IMR-90 (cell line): Measurements from ENCODE around the gene ARSA. TPM values are rescaled to one million over a fixed set of nuclear protein-coding genes. Genes with fewer than 3 reads are reported as not detected.

ENCODE experiments used
- ATAC-seq: fragments of 200-7000 bp; cut with Tn5 transposase; 2 replicates; pipeline ENCODE4 v1.9.1; 2020; ENCODE audit warnings: low read depth, mild to moderate bottlenecking, moderate library complexity
- BruUV-seq: library from RNA; stranded (reverse); fragments of 400-500 nt; replicated peaks from 2 replicates; lab custom pipeline; 2021; lab: Mats Ljungman, UMichigan
- CTCF ChIA-PET: fragments of 300-600 bp; formaldehyde crosslinking; extraction: SDS; loops from one replicate; lab custom pipeline; 2021; ENCODE audit warnings: antibody characterized with exemption; lab: Yijun Ruan, JAX
- POLR2A ChIA-PET: fragments of 300-600 bp; sonication (Branson Sonifier 250); formaldehyde crosslinking; loops from one replicate; lab custom pipeline; 2022; ENCODE audit warnings: antibody characterized with exemption; ENCODE audit not compliant: unreplicated experiment; lab: Charles Lee
- DNase-seq: peaks from one replicate; pipeline ENCODE4 v3.0.0; 2013
- H2AFZ ChIP-seq: replicated peaks from 2 replicates; pipeline ENCODE3; 2013; ENCODE audit warnings: low read length, mild to moderate bottlenecking; ENCODE audit not compliant: poor library complexity
- H2AK5ac ChIP-seq: 2 replicates; pipeline ENCODE4 v1.6.1; 2013; ENCODE audit warnings: low read depth, low read length, inconsistent platforms
- H2AK9ac ChIP-seq: replicated peaks from 2 replicates; pipeline ENCODE3; 2013; ENCODE audit warnings: mild to moderate bottlenecking, low read depth, low read length, moderate library complexity; ENCODE audit not compliant: poor library complexity
- H2BK120ac ChIP-seq: 2 replicates; pipeline ENCODE4 v1.6.1; 2013; ENCODE audit warnings: low read depth, low read length, inconsistent platforms
- H2BK15ac ChIP-seq: 3 replicates; pipeline ENCODE4 v1.6.1; 2013; ENCODE audit warnings: low read depth, low read length, inconsistent platforms
- H2BK20ac ChIP-seq: 2 replicates; pipeline ENCODE4 v1.6.1; 2013; ENCODE audit warnings: low read depth, mild to moderate bottlenecking, inconsistent platforms, low read length, moderate library complexity
- H2BK5ac ChIP-seq: 2 replicates; pipeline ENCODE4 v1.6.1; 2013; ENCODE audit warnings: mild to moderate bottlenecking, low read depth, low read length, inconsistent platforms; ENCODE audit not compliant: poor library complexity, severe bottlenecking
- H3K14ac ChIP-seq: replicated peaks from 2 replicates; pipeline ENCODE4 v1.6.1; 2013; ENCODE audit warnings: low read depth, low read length, inconsistent platforms
- H3K18ac ChIP-seq: 2 replicates; pipeline ENCODE4 v1.6.1; 2013; ENCODE audit warnings: low read depth, low read length, control low read depth
- H3K23ac ChIP-seq: 2 replicates; pipeline ENCODE4 v1.6.1; 2013; ENCODE audit warnings: low read depth, low read length, inconsistent platforms
- H3K27ac ChIP-seq: 2 replicates; pipeline ENCODE4 v1.5.1; 2013; ENCODE audit warnings: mild to moderate bottlenecking, control low read depth, low read length; ENCODE audit not compliant: insufficient read depth
- H3K27me3 ChIP-seq: 2 replicates; pipeline ENCODE4 v1.6.1; 2013; ENCODE audit warnings: low read length; ENCODE audit not compliant: control insufficient read depth, insufficient read depth
- H3K36me3 ChIP-seq: 2 replicates; pipeline ENCODE4 v1.6.1; 2013; ENCODE audit warnings: low read length, mixed read lengths; ENCODE audit not compliant: control insufficient read depth, insufficient read depth
- H3K4ac ChIP-seq: 2 replicates; pipeline ENCODE4 v1.6.1; 2013; ENCODE audit warnings: low read depth, low read length, inconsistent platforms
- H3K4me1 ChIP-seq: 2 replicates; pipeline ENCODE4 v1.6.1; 2013; ENCODE audit warnings: low read length, mixed read lengths; ENCODE audit not compliant: control insufficient read depth, insufficient read depth
- H3K4me2 ChIP-seq: 2 replicates; pipeline ENCODE4 v1.6.1; 2013; ENCODE audit warnings: low read depth, mild to moderate bottlenecking, control low read depth, low read length, moderate library complexity
- H3K4me3 ChIP-seq: 2 replicates; pipeline ENCODE4 v1.5.1; 2013; ENCODE audit warnings: low read depth, mild to moderate bottlenecking, control low read depth, low read length, moderate library complexity; ENCODE audit not compliant: insufficient read depth
- H3K56ac ChIP-seq: 2 replicates; pipeline ENCODE4 v1.6.1; 2013; ENCODE audit warnings: low read length, inconsistent platforms; ENCODE audit not compliant: insufficient read depth; ENCODE audit errors: extremely low read depth
- H3K79me1 ChIP-seq, 2 experiments: 2 replicates each; pipeline ENCODE4 v1.6.1; 2013; ENCODE audit warnings: low read length in 2 of 2, inconsistent platforms in 1 of 2, low read depth in 1 of 2
- H3K9ac ChIP-seq: 2 replicates; pipeline ENCODE4 v1.6.1; 2013; ENCODE audit warnings: low read depth, low read length, control low read depth
- H3K9me1 ChIP-seq: 2 replicates; pipeline ENCODE4 v1.6.1; 2013; ENCODE audit warnings: low read length, inconsistent platforms; ENCODE audit not compliant: insufficient read depth
- H3K9me3 ChIP-seq: 2 replicates; pipeline ENCODE4 v1.6.1; 2013; ENCODE audit warnings: low read length; ENCODE audit not compliant: control insufficient read depth, insufficient read depth
- H4K20me1 ChIP-seq: 2 replicates; pipeline ENCODE4 v1.6.1; 2013; ENCODE audit warnings: low read length, inconsistent platforms; ENCODE audit not compliant: insufficient read depth
- H4K5ac ChIP-seq: 2 replicates; pipeline ENCODE4 v1.6.1; 2013; ENCODE audit warnings: mild to moderate bottlenecking, low read depth, low read length, control low read depth
- H4K8ac ChIP-seq, 2 experiments: 2 replicates each; pipeline ENCODE4 v1.6.1; 2013; ENCODE audit warnings: low read depth in 2 of 2, low read length in 2 of 2, control low read depth in 1 of 2, inconsistent platforms in 1 of 2
- H4K91ac ChIP-seq: 2 replicates; pipeline ENCODE4 v1.6.1; 2013; ENCODE audit warnings: low read depth, low read length, inconsistent platforms; ENCODE audit not compliant: insufficient read depth
- BHLHE40 ChIP-seq: fragments of 150-350 bp; IDR thresholded peaks from 2 replicates; pipeline ENCODE4 v1.6.1; 2016; ENCODE audit warnings: mild to moderate bottlenecking, low read depth, low read length
- CHD1 ChIP-seq: IDR thresholded peaks from 2 replicates; pipeline ENCODE4 v1.6.1; 2012; ENCODE audit warnings: low read depth, low read length, improper control_type of control experiment
- CTCF ChIP-seq: conservative IDR thresholded peaks from 2 replicates; pipeline ENCODE4 v1.5.1; 2012; ENCODE audit warnings: mild to moderate bottlenecking, low read depth, low read length, improper control_type of control experiment
- FOS ChIP-seq: fragments of 150-350 bp; IDR thresholded peaks from 2 replicates; pipeline ENCODE4 v1.6.1; 2016; ENCODE audit warnings: low read depth, low read length
- MAFK ChIP-seq: IDR thresholded peaks from 2 replicates; pipeline ENCODE4 v1.6.1; 2012; ENCODE audit warnings: low read depth, low read length, improper control_type of control experiment
- MAZ ChIP-seq: IDR thresholded peaks from 2 replicates; pipeline ENCODE4 v1.6.1; 2012; ENCODE audit warnings: low read depth, mild to moderate bottlenecking, low read length, improper control_type of control experiment, moderate library complexity, borderline replicate concordance
- NFE2L2 ChIP-seq: fragments of 150-350 bp; IDR thresholded peaks from 2 replicates; pipeline ENCODE4 v1.6.1; 2016; ENCODE audit warnings: low read depth, mild to moderate bottlenecking, low read length
- RCOR1 ChIP-seq: IDR thresholded peaks from 2 replicates; pipeline ENCODE4 v1.6.1; 2012; ENCODE audit warnings: mild to moderate bottlenecking, low read length, improper control_type of control experiment; ENCODE audit not compliant: insufficient replicate concordance
- RFX5 ChIP-seq: IDR thresholded peaks from 2 replicates; pipeline ENCODE4 v1.8.0; 2012; ENCODE audit warnings: low read depth, mild to moderate bottlenecking, low read length, moderate library complexity
- SMC3 ChIP-seq: fragments of 150-350 bp; IDR thresholded peaks from 2 replicates; pipeline ENCODE4 v1.6.1; 2016; ENCODE audit warnings: low read depth, mild to moderate bottlenecking, antibody characterized with exemption, low read length, moderate library complexity
- WGBS, 2 experiments: methylation state at CpG; one replicate each; pipeline versions ENCODE4 v1.1.5 to v1.1.7; 2013; ENCODE audit warnings: missing lambda C conversion rate in 2 of 2; ENCODE audit not compliant: insufficient read length in 1 of 2; ENCODE audit errors: extremely low coverage in 2 of 2; 5-methylcytosine and 5-hydroxymethylcytosine counted together
- dilution Hi-C: fragments of 300-500 bp; cut with HindIII; formaldehyde crosslinking; loops from one replicate; pipeline ENCODE4 v1.14.3; 2018; ENCODE audit warnings: low sequenced_read_pairs; ENCODE audit not compliant: unreplicated experiment
- in situ Hi-C: fragments of 300-500 bp; cut with MboI; formaldehyde crosslinking; loops from 3 replicates; pipeline ENCODE4 v1.14.3; 2019; ENCODE audit warnings: low sequenced_read_pairs, inconsistent platforms, mixed read lengths
- intact Hi-C: fragments of 100-400 bp; cut with micrococcal nuclease; formaldehyde crosslinking; loops from 2 replicates; pipeline ENCODE4 v1.10.0; 2022
- polyA plus RNA-seq, 3 experiments: library from polyadenylated mRNA; depleted of rRNA; stranded (reverse); fragments of >200 nt; gene quantifications; 2 replicates each; pipeline ENCODE4 v1.2.3, GENCODE V29; 2012; ENCODE audit warnings: low replicate concordance in 1 of 3
- total RNA-seq: library from RNA; depleted of rRNA; stranded (reverse); fragments of >200 nt; gene quantifications from 2 replicates; pipeline ENCODE4 v1.2.3, GENCODE V29; 2012

Gene ARSA
- total and polyA plus RNA-seq, 2 of the 4 experiments (the other 2 are of a cell fraction): 3.4 to 24.2 TPM

- no peak overlapping the region for H2AK9ac ChIP-seq
- dilution Hi-C loops: no loop called here
- no peak overlapping the region for H3K14ac ChIP-seq
- H3K4me3 ChIP-seq: no peak overlapping the region
- H2BK5ac ChIP-seq: no peak overlapping the region
- no peaks in the 10 kb centered on the region; the same call in 1 of the 2 replicates for H4K20me1 ChIP-seq
- no peak overlapping the region for H3K18ac ChIP-seq
- no TSS peak for BruUV-seq
- ATAC-seq: no peak
- no peaks in the 10 kb centered on the region for H3K36me3 ChIP-seq
- H3K9me1 ChIP-seq: peaks cover 8% of the 10 kb centered on the region
- no peak overlapping the region for H3K56ac ChIP-seq
- no peak overlapping the region for H4K5ac ChIP-seq
- intact Hi-C loops: no loop called here
- DNase-seq: no peak
- no peak overlapping the region for H3K4me2 ChIP-seq
- H2BK120ac ChIP-seq: no peak overlapping the region
- H3K9me3 ChIP-seq: no peaks in the 10 kb centered on the region; the same call in 1 of the 2 replicates
- peaks cover 41% of the 10 kb centered on the region for H3K27me3 ChIP-seq
- H3K27ac ChIP-seq: no peak overlapping the region
- H3K9ac ChIP-seq: no peak overlapping the region
- no peaks in the 10 kb centered on the region; the same call in 1 of the 2 replicates for H3K4me1 ChIP-seq
- H4K91ac ChIP-seq: no peak overlapping the region
- POLR2A ChIA-PET: no interaction called here
- no peak overlapping the region for H2AFZ ChIP-seq
- H3K79me1 ChIP-seq: no peaks in the 10 kb centered on the region
- no peak overlapping the region for H4K8ac ChIP-seq
- H3K4ac ChIP-seq: no peak overlapping the region
- CTCF ChIA-PET: no interaction called here
- no peak overlapping the region for H2AK5ac ChIP-seq
- no peak overlapping the region for H2BK20ac ChIP-seq
- 78% methylated on average over 8 of the region's 14 CpGs; no CpG with 5 or more reads in 1 of the 2 experiments for WGBS, 2 experiments
- H3K23ac ChIP-seq: no peak overlapping the region
- TF ChIP-seq MAFK: no peak
- no peak for TF ChIP-seq RFX5
- no peak for TF ChIP-seq SMC3
- no peak for TF ChIP-seq MAZ
- TF ChIP-seq NFE2L2: no peak
- no peak for TF ChIP-seq BHLHE40
- no peak for TF ChIP-seq CHD1
- no peak for TF ChIP-seq RCOR1
- TF ChIP-seq CTCF: no peak
- TF ChIP-seq FOS: no peak
- no peak overlapping the region for H2BK15ac ChIP-seq
- in situ Hi-C loops: no loop called here
These were observed 48.3 kb upstream of the ARSA start for GRCh38 chr22:50676180-50676636.
